GM12878 (cell line): ENCODE data around the gene SLC5A8. TPM values are rescaled to one million over a fixed set of nuclear protein-coding genes. Genes with fewer than 3 reads are reported as not detected.

Experiments
- ATAC-seq: fragments of 200-7000 bp; cut with Tn5 transposase; 3 replicates; pipeline ENCODE4 v1.9.1; 2020; ENCODE audit warnings: mild to moderate bottlenecking, moderate library complexity
- BruUV-seq: library from RNA; stranded (reverse); fragments of 400-500 nt; replicated peaks from 2 replicates; lab custom pipeline; 2021; lab: Mats Ljungman, UMichigan
- CTCF ChIA-PET: fragments of 300-600 bp; sonication (Branson Sonifier 250); formaldehyde crosslinking; extraction: SDS; loops from one replicate; lab custom pipeline; 2021; ENCODE audit warnings: inconsistent platforms; lab: Yijun Ruan, JAX
- POLR2A ChIA-PET: fragments of 350-600 bp; formaldehyde crosslinking; extraction: SDS; loops from one replicate; lab custom pipeline; 2021; ENCODE audit warnings: inconsistent platforms; lab: Charles Lee
- RAD21 ChIA-PET: fragments of 300-600 bp; sonication (Branson Sonifier 250); formaldehyde crosslinking; loops from one replicate; lab custom pipeline; 2023; ENCODE audit warnings: antibody characterized with exemption; ENCODE audit not compliant: unreplicated experiment; lab: Charles Lee
- SMC1A ChIA-PET: fragments of 300-600 bp; sonication (Branson Sonifier 250); formaldehyde crosslinking; loops from one replicate; lab custom pipeline; 2023; ENCODE audit not compliant: unreplicated experiment, uncharacterized antibody; lab: Charles Lee
- DNase-seq: peaks from one replicate; pipeline ENCODE4 v3.0.0-alpha.2; 2011; ENCODE audit warnings: low read depth, low spot score
- FAIRE-seq: peaks from 3 replicates; lab custom pipeline; 2011; peaks lifted over from hg19 to GRCh38; lab: Jason Lieb, UNC
- H2AFZ ChIP-seq: 2 replicates; pipeline ENCODE4 v1.6.0; 2011; ENCODE audit warnings: low read depth, low read length, control low read depth; ENCODE audit not compliant: control insufficient read depth
- H3K27ac ChIP-seq: 2 replicates; pipeline ENCODE4 v1.5.1; 2011; ENCODE audit warnings: control low read depth; ENCODE audit not compliant: control insufficient read depth, insufficient read depth
- H3K27me3 ChIP-seq, 2 experiments: replicated peaks in 1 of 2; 2 replicates each; pipeline versions ENCODE4 v1.6.0 to v1.6.1; 2011; ENCODE audit warnings: low read length in 1 of 2; ENCODE audit not compliant: control insufficient read depth in 2 of 2, insufficient read depth in 2 of 2
- H3K36me3 ChIP-seq, 2 experiments: 2 replicates each; pipeline ENCODE4 v1.5.1; 2011; ENCODE audit warnings: low read length in 1 of 2; ENCODE audit not compliant: control insufficient read depth in 2 of 2, insufficient read depth in 2 of 2
- H3K4me1 ChIP-seq: 2 replicates; pipeline ENCODE4 v1.6.1; 2011; ENCODE audit warnings: mild to moderate bottlenecking, low read length, moderate library complexity, mixed read lengths; ENCODE audit not compliant: control insufficient read depth, insufficient read depth
- H3K4me2 ChIP-seq: 2 replicates; pipeline ENCODE4 v1.6.0; 2011; ENCODE audit warnings: control low read depth; ENCODE audit not compliant: control insufficient read depth, insufficient read depth
- H3K4me3 ChIP-seq: fragments of 200-600 bp; sonication (generic); 2 replicates; pipeline ENCODE4 v1.5.1; 2016
- H3K79me2 ChIP-seq: 2 replicates; pipeline ENCODE4 v1.6.0; 2011; ENCODE audit warnings: low read length; ENCODE audit not compliant: control insufficient read depth, insufficient read depth
- H3K9ac ChIP-seq: 2 replicates; pipeline ENCODE4 v1.8.0; 2011; ENCODE audit warnings: low read length, control low read depth, mixed read lengths; ENCODE audit not compliant: control insufficient read depth, insufficient read depth
- H3K9me3 ChIP-seq: replicated peaks from 3 replicates; pipeline ENCODE4 v1.5.1; 2011; ENCODE audit warnings: mild to moderate bottlenecking, low read length; ENCODE audit not compliant: control insufficient read depth, insufficient read depth
- H4K20me1 ChIP-seq: 2 replicates; pipeline ENCODE4 v1.6.0; 2011; ENCODE audit not compliant: control insufficient read depth, insufficient read depth
- GABPA ChIP-seq: IDR thresholded peaks from 2 replicates; pipeline ENCODE4 v1.6.1; 2014; ENCODE audit warnings: antibody characterized with exemption, low read depth, mild to moderate bottlenecking, inconsistent platforms
- KAT2A ChIP-seq: conservative IDR thresholded peaks from 2 replicates; pipeline ENCODE4 v1.6.1; 2011; ENCODE audit warnings: low read depth, low read length; ENCODE audit not compliant: control insufficient read depth
- MTA2 ChIP-seq: fragments of 450-650 bp; IDR thresholded peaks from 2 replicates; pipeline ENCODE4 v1.6.1; 2016; ENCODE audit warnings: low read depth, mild to moderate bottlenecking, moderate library complexity
- NBN ChIP-seq: fragments of 450-650 bp; IDR thresholded peaks from 2 replicates; pipeline ENCODE4 v1.6.1; 2016
- NFXL1 ChIP-seq: fragments of 450-650 bp; IDR thresholded peaks from 2 replicates; pipeline ENCODE4 v1.6.1; 2017; ENCODE audit warnings: antibody characterized with exemption, mild to moderate bottlenecking, borderline replicate concordance
- PBX3 ChIP-seq: IDR thresholded peaks from 2 replicates; pipeline ENCODE4 v1.6.1; 2011; ENCODE audit warnings: mild to moderate bottlenecking, low read depth, low read length, moderate library complexity; ENCODE audit not compliant: insufficient replicate concordance
- SIN3A ChIP-seq: IDR thresholded peaks from 2 replicates; pipeline ENCODE4 v1.6.1; 2012; ENCODE audit warnings: low read depth, low read length, improper control_type of control experiment
- SKIL ChIP-seq: fragments of 450-650 bp; IDR thresholded peaks from 2 replicates; pipeline ENCODE4 v1.6.1; 2017; ENCODE audit warnings: mild to moderate bottlenecking, low read depth, inconsistent platforms; ENCODE audit not compliant: poor library complexity, severe bottlenecking
- SUZ12 ChIP-seq: fragments of 200-600 bp; sonication (generic); IDR thresholded peaks from one replicate; pipeline ENCODE4 v1.6.1; 2018; ENCODE audit warnings: antibody characterized with exemption, mild to moderate bottlenecking; ENCODE audit not compliant: unreplicated experiment
- ZNF592 ChIP-seq: fragments of 450-650 bp; IDR thresholded peaks from 2 replicates; pipeline ENCODE4 v1.6.1; 2017; ENCODE audit warnings: mild to moderate bottlenecking, moderate library complexity
- ZNF622 ChIP-seq: fragments of 450-650 bp; IDR thresholded peaks from 2 replicates; pipeline ENCODE4 v1.6.1; 2017; ENCODE audit warnings: mild to moderate bottlenecking, inconsistent platforms
- WGBS: methylation state at CpG from one replicate; pipeline ENCODE4 v1.1.6; 2016; ENCODE audit warnings: low lambda C conversion rate; ENCODE audit not compliant: insufficient replicate concordance, insufficient coverage; ENCODE audit errors: missing lambda C conversion rate; 5-methylcytosine and 5-hydroxymethylcytosine counted together
- in situ Hi-C: fragments of 300-500 bp; cut with MboI; formaldehyde crosslinking; loops from 9 replicates; pipeline ENCODE4 v1.14.3; 2018; ENCODE audit warnings: mixed read lengths
- intact Hi-C: fragments of 100-400 bp; cut with micrococcal nuclease; formaldehyde crosslinking; loops from one replicate; pipeline ENCODE4 v1.14.2; 2022; ENCODE audit not compliant: unreplicated experiment
- polyA plus RNA-seq, 11 experiments: library from polyadenylated mRNA; depleted of rRNA in 4 of 11; unstranded in 6 of 11; stranded (reverse) in 5 of 11; fragments of >200 nt; fragmentation: Nextera tagmentation in 4 of 11; fragmentation: Illumina TruSeq in 1 of 11; extraction: Ambion mirVana in 4 of 11; extraction: Trizol in 1 of 11; gene quantifications; 1 replicate in 1 of 11; 2 replicates in 10 of 11; pipeline versions ENCODE4 v1.2.1 to v1.2.3, GENCODE V29; 2011 to 2016; ENCODE audit warnings: inconsistent platforms in 2 of 11, missing spikeins in 2 of 11, low read depth in 1 of 11
- total RNA-seq, 4 experiments: library from RNA; depleted of rRNA in 3 of 4; stranded (reverse); fragments of >200 nt in 3 of 4; fragmentation: Illumina TruSeq in 1 of 4; extraction: Trizol in 1 of 4; gene quantifications; 2 replicates each; pipeline versions ENCODE4 v1.2.1 to v1.2.3, GENCODE V29; 2013 to 2021

The SLC5A8 gene
- total and polyA plus RNA-seq, 10 of the 15 experiments (the other 5 are each of a cell fraction or from before 2014, with no cell fraction given): not detected

- TF ChIP-seq GABPA (no peak), NFXL1 (no peak), MTA2 (no peak), SIN3A (no peak), KAT2A (no peak)
Observed at GRCh38 chr12:101108130-101108529, 101.9 kb downstream of the SLC5A8 start (continued).

GRCh38 chr12:101107032-101107763 is 102.8 kb downstream of the SLC5A8 start:
- CTCF ChIA-PET: no interaction called here
- no peak overlapping the region for H3K4me3 ChIP-seq
- H3K36me3 ChIP-seq: no peaks in the 10 kb centered on the region
- no peak overlapping the region for H2AFZ ChIP-seq
- intact Hi-C loops (no loop called here), in situ Hi-C loops (no loop called here)
- no peak overlapping the region for H3K4me2 ChIP-seq
- H3K27ac ChIP-seq: no peak overlapping the region
- POLR2A ChIA-PET: no interaction called here
- ATAC-seq (no peak), FAIRE-seq (no peak), DNase-seq (no peak)
- no TSS peak for BruUV-seq
- H3K9me3 ChIP-seq: no peaks in the 10 kb centered on the region
- RAD21 ChIA-PET: no interaction called here
- WGBS: 27% methylated on average over 4 of the region's 4 CpGs
- no peaks in the 10 kb centered on the region for H3K79me2 ChIP-seq
- SMC1A ChIA-PET: no interaction called here
- no peaks in the 10 kb centered on the region for H3K4me1 ChIP-seq
- no peak overlapping the region for H3K9ac ChIP-seq
- H3K27me3 ChIP-seq: no peaks in the 10 kb centered on the region
- no peaks in the 10 kb centered on the region for H4K20me1 ChIP-seq
- TF ChIP-seq NBN (no peak), PBX3 (no peak), SUZ12 (no peak), ZNF592 (no peak), ZNF622 (no peak), SKIL (no peak)
